Spleen (tissue), 11 donors: ENCODE measurements around the gene GREB1. TPM values are rescaled to one million over a fixed set of nuclear protein-coding genes. Genes with fewer than 3 reads are reported as not detected.

Source experiments
- DNase-seq: peaks from one replicate; pipeline ENCODE4 v3.0.0-alpha.2; 2020
- H3K27ac ChIP-seq, 8 donors: fragments of 200-600 bp; sonication (generic) in 7 of 8; 1 replicate in 4 of 8; 2 replicates in 4 of 8; pipeline versions ENCODE4 v1.5.0 to v1.8.0; 2016 to 2021; ENCODE audit warnings: inconsistent platforms in 4 of 8, mild to moderate bottlenecking in 4 of 8, moderate library complexity in 1 of 8
- H3K27me3 ChIP-seq, 7 donors: fragments of 200-600 bp; sonication (generic) in 6 of 7; replicated peaks in 1 of 7; 1 replicate in 4 of 7; 2 replicates in 3 of 7; pipeline versions ENCODE4 v1.5.0 to v1.8.0; 2016 to 2021; ENCODE audit warnings: inconsistent platforms in 3 of 7, mild to moderate bottlenecking in 1 of 7
- H3K36me3 ChIP-seq, 6 donors: fragments of 200-600 bp; sonication (generic) in 5 of 6; 1 replicate in 4 of 6; 2 replicates in 2 of 6; pipeline versions ENCODE4 v1.5.0 to v1.8.0; 2016 to 2021; ENCODE audit warnings: inconsistent platforms in 2 of 6
- H3K4me1 ChIP-seq, 6 donors: fragments of 200-600 bp; sonication (generic) in 5 of 6; 1 replicate in 3 of 6; 2 replicates in 3 of 6; pipeline versions ENCODE4 v1.5.0 to v1.8.0; 2016 to 2021; ENCODE audit warnings: inconsistent platforms in 3 of 6
- H3K4me3 ChIP-seq, 8 donors: fragments of 200-600 bp; sonication (generic) in 7 of 8; 1 replicate in 4 of 8; 2 replicates in 4 of 8; pipeline versions ENCODE4 v1.5.0 to v1.8.0; 2016 to 2021; ENCODE audit warnings: inconsistent platforms in 4 of 8, mild to moderate bottlenecking in 4 of 8, moderate library complexity in 2 of 8
- H3K9me3 ChIP-seq, 8 donors: fragments of 200-600 bp; sonication (generic) in 7 of 8; 1 replicate in 4 of 8; 2 replicates in 4 of 8; pipeline versions ENCODE4 v1.5.0 to v1.8.0; 2016 to 2021; ENCODE audit warnings: inconsistent platforms in 4 of 8
- POLR2A ChIP-seq, 3 donors: fragments of 450-650 bp; IDR thresholded peaks; one replicate each; pipeline ENCODE4 v1.5.1; 2017; ENCODE audit warnings: antibody characterized with exemption in 3 of 3, mild to moderate bottlenecking in 1 of 3
- POLR2AphosphoS5 ChIP-seq, 3 donors: sonication (generic); formaldehyde crosslinking; IDR thresholded peaks; one replicate each; pipeline ENCODE4 v1.5.1; 2017; ENCODE audit warnings: antibody characterized with exemption in 3 of 3
- WGBS, 5 donors: extraction: QIAGEN DNeasy Blood & Tissue Kit in 3 of 5; methylation state at CpG; one replicate each; pipeline versions ENCODE4 v1.1.5 to v1.1.7; 2013 to 2018; 5-methylcytosine and 5-hydroxymethylcytosine counted together
- intact Hi-C: fragments of 100-400 bp; cut with DNase I; formaldehyde crosslinking; loops from one replicate; pipeline ENCODE4 v1.15.0; 2023; ENCODE audit warnings: low total_unique reads
- polyA plus RNA-seq, 3 donors: library from polyadenylated mRNA; stranded (reverse); fragments of 200-250 nt; gene quantifications; one replicate each; pipeline ENCODE4 v1.2.1, GENCODE V29; 2013
- total RNA-seq, 7 donors: library from RNA; depleted of rRNA in 3 of 7; stranded (reverse); fragments of >200 nt in 3 of 7; fragmentation: NEBNext Ultra II Directional in 4 of 7; extraction: Animal tissue kit (Norgen Biotek cat#: 25700) in 4 of 7; gene quantifications; one replicate each; pipeline versions ENCODE4 v1.1.0 to v1.2.1, GENCODE V29; 2016 to 2021
- TF ChIP-seq, protein P1 (sequence below), 11 experiments: fragments of 200-600 bp in 7 of 11; fragments of 450-650 bp in 4 of 11; sonication (generic) in 4 of 11; IDR thresholded peaks in 8 of 11; conservative IDR thresholded peaks in 3 of 11; 1 replicate in 7 of 11; 2 replicates in 4 of 11; pipeline versions ENCODE4 v1.4.0 to v1.8.0; 2016 to 2021; ENCODE audit warnings: antibody characterized with exemption in 11 of 11, inconsistent platforms in 4 of 11, mild to moderate bottlenecking in 1 of 11
- donor health status: healthy with polysubstance abuse.
- donor health status: DM: no; HTN: no; CAD: no; lungs with moderate emphysema.
- donor health status: DM: no; HTN: no; CAD: no.
- donor health status: Bipolar disorder and iron deficiency.
- donor health status: healthy.
- donor health status: DM: no; HTN: no; CAD: no.
- donor health status: DM: yes; HTN: yes; CAD: no.

GREB1 gene
- total and polyA plus RNA-seq, 10 donors = 0.06 to 1.6 (median 0.51) TPM; not detected in 1

GRCh38 chr2:11612553-11613215 is 78.8 kb downstream of the GREB1 start:
- whole genome bisulfite sequencing, 5 donors = 77 to 86% (median 83%) methylated on average over 9 to 20 of the region's 20 CpGs
- Histone ChIP-seq H3K4me1 (no peaks in the 10 kb centered on the region), H3K27me3 (no peaks in the 10 kb centered on the region), H3K4me3 (no peak overlapping the region), H3K27ac (no peak overlapping the region), H3K36me3 (no peaks in the 10 kb centered on the region), H3K9me3 (no peaks in the 10 kb centered on the region)
- intact Hi-C loops = no loop called here
- TF ChIP-seq, protein P1, sequence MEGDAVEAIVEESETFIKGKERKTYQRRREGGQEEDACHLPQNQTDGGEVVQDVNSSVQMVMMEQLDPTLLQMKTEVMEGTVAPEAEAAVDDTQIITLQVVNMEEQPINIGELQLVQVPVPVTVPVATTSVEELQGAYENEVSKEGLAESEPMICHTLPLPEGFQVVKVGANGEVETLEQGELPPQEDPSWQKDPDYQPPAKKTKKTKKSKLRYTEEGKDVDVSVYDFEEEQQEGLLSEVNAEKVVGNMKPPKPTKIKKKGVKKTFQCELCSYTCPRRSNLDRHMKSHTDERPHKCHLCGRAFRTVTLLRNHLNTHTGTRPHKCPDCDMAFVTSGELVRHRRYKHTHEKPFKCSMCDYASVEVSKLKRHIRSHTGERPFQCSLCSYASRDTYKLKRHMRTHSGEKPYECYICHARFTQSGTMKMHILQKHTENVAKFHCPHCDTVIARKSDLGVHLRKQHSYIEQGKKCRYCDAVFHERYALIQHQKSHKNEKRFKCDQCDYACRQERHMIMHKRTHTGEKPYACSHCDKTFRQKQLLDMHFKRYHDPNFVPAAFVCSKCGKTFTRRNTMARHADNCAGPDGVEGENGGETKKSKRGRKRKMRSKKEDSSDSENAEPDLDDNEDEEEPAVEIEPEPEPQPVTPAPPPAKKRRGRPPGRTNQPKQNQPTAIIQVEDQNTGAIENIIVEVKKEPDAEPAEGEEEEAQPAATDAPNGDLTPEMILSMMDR (IDR thresholded peaks at IDR 0.05 in 8 of 11, conservative IDR thresholded peaks at IDR 0.05 in 3 of 11) = no peak
- no peak for TF ChIP-seq POLR2A (IDR thresholded peaks at IDR 0.05)
- TF ChIP-seq POLR2AphosphoS5 (IDR thresholded peaks at IDR 0.05) = no peak
- no peak for DNase-seq

DNA sequence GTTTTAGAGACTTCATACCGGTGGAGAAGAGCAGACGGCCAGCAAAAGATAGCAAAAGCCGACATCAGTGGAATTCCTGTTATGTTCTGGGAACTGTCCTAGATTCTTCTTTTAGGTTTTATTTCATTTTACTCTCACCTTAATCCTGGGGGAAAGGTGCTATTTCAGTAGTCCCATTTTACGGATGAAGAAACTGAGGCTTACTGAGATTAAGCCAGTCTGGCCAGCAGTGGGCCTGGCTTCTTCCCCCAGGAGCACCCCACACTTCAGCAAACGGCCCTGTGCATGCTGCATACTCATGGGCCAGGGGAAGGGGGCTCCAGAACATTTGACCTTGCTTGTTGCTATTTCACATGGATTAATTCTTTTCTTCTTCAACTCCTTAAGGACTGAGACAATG is 79.5 kb downstream of the GREB1 start:
- Histone ChIP-seq H3K27me3 (no peaks in the 10 kb centered on the region), H3K4me1 (no peaks in the 10 kb centered on the region), H3K9me3 (no peaks in the 10 kb centered on the region), H3K27ac (no peak overlapping the region), H3K4me3 (no peak overlapping the region), H3K36me3 (no peaks in the 10 kb centered on the region)
- DNase-seq = no peak
- WGBS, 5 donors = 85 to 96% (median 87%) methylated on average over 5 of the region's 5 CpGs
- TF ChIP-seq POLR2AphosphoS5 (IDR thresholded peaks at IDR 0.05) (no peak), POLR2A (IDR thresholded peaks at IDR 0.05) (no peak)
- TF ChIP-seq, protein P1 (IDR thresholded peaks at IDR 0.05 in 8 of 11, conservative IDR thresholded peaks at IDR 0.05 in 3 of 11) = no peak
- intact Hi-C loops = no loop called here

DNA sequence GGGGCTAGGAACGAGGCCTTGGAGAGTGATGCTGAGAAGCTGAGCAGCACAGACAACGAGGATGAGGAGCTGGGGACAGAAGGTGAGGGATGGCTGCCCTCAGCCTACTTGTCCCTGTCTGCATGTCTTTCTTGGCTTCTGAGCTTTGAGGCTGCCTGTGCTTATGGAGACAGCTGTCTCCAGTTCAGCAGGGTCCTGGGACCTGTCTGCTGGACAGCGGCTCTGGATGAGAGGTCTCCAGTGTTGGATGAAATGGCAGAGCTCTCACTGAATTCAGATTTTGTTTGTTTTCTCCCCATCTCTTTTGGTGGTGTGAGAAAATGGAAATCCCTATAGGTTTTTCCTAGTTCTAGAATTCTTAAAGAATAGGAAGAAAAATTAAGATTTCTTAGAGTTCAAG is 81.4 kb downstream of the GREB1 start:
- TF ChIP-seq POLR2A (IDR thresholded peaks at IDR 0.05) = no peak
- TF ChIP-seq, protein P1 (IDR thresholded peaks at IDR 0.05 in 8 of 11, conservative IDR thresholded peaks at IDR 0.05 in 3 of 11) = no peak
- no peak for TF ChIP-seq POLR2AphosphoS5 (IDR thresholded peaks at IDR 0.05)
- H3K4me1 ChIP-seq = no peaks in the 10 kb centered on the region
- intact Hi-C loops = no loop called here
- H3K4me3 ChIP-seq = no peak overlapping the region
- no peaks in the 10 kb centered on the region for H3K27me3 ChIP-seq
- 73 to 93% (median 80%) methylated on average over 3 of the region's 3 CpGs for WGBS, 5 donors
- no peaks in the 10 kb centered on the region for H3K36me3 ChIP-seq
- DNase-seq = no peak
- no peaks in the 10 kb centered on the region for H3K9me3 ChIP-seq
- H3K27ac ChIP-seq = no peak overlapping the region

GRCh38 chr2:11616097-11616687 is 82.3 kb downstream of the GREB1 start:
- Histone ChIP-seq H3K9me3 (no peaks in the 10 kb centered on the region), H3K27ac (no peak overlapping the region), H3K27me3 (no peaks in the 10 kb centered on the region), H3K4me3 (no peak overlapping the region), H3K4me1 (no peaks in the 10 kb centered on the region), H3K36me3 (no peaks in the 10 kb centered on the region)
- no peak for TF ChIP-seq POLR2A (IDR thresholded peaks at IDR 0.05)
- TF ChIP-seq, protein P1 (IDR thresholded peaks at IDR 0.05 in 8 of 11, conservative IDR thresholded peaks at IDR 0.05 in 3 of 11) = no peak
- TF ChIP-seq POLR2AphosphoS5 (IDR thresholded peaks at IDR 0.05) = no peak
- DNase-seq = no peak
- WGBS, 5 donors = 81 to 92% (median 87%) methylated on average over 14 of the region's 14 CpGs
- intact Hi-C loops = no loop called here
